Spleen (tissue), 7 donors: Measurements from ENCODE around the gene HHIP.

Experiments
- CTCF ChIP-seq, 11 experiments: fragments of 200-600 bp in 7 of 11; fragments of 450-650 bp in 4 of 11; sonication (generic) in 4 of 11; IDR thresholded peaks in 8 of 11; conservative IDR thresholded peaks in 3 of 11; 1 replicate in 7 of 11; 2 replicates in 4 of 11; pipeline versions ENCODE4 v1.4.0 to v1.8.0; 2016 to 2021; ENCODE audit warnings: antibody characterized with exemption in 11 of 11, inconsistent platforms in 4 of 11, mild to moderate bottlenecking in 1 of 11
- POLR2A ChIP-seq, 3 donors: fragments of 450-650 bp; IDR thresholded peaks; one replicate each; pipeline ENCODE4 v1.5.1; 2017; ENCODE audit warnings: antibody characterized with exemption in 3 of 3, mild to moderate bottlenecking in 1 of 3
- POLR2AphosphoS5 ChIP-seq, 3 donors: sonication (generic); formaldehyde crosslinking; IDR thresholded peaks; one replicate each; pipeline ENCODE4 v1.5.1; 2017; ENCODE audit warnings: antibody characterized with exemption in 3 of 3
- donor health status: DM: no; HTN: no; CAD: no; lungs with moderate emphysema.
- donor health status: DM: no; HTN: no; CAD: no.
- donor health status: DM: no; HTN: no; CAD: no.

DNA sequence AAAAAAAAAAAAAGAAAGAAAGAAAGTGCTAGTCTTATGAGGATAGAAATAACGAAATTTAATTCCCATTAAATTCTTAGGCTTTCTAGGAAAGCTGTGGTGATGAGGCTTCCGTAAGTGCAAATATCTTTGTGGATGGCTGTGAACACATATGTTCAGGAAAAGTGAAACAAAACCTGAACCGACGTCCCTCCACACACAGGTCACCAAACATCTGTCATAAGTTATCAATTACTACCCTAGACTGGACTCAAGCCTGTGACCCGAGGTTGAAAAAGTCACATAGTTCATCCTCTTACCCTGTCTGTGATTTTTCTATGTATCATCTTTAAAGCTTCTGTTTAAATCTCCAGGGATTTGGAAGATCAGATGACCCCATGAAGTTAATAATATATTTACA, 24.8 kb downstream of the HHIP start:
- TF ChIP-seq CTCF (IDR thresholded peaks at IDR 0.05 in 8 of 11, conservative IDR thresholded peaks at IDR 0.05 in 3 of 11): no peak
- TF ChIP-seq POLR2AphosphoS5 (IDR thresholded peaks at IDR 0.05): no peak
- TF ChIP-seq POLR2A (IDR thresholded peaks at IDR 0.05): no peak
